ENCODE measurements around the gene IL17RC. TPM values are rescaled to one million over a fixed set of nuclear protein-coding genes. Genes with fewer than 3 reads are reported as not detected.

The IL17RC gene
- total and polyA plus RNA-seq, 10 donors, result 6.6 to 24.6 (median 19.4) TPM

DNA sequence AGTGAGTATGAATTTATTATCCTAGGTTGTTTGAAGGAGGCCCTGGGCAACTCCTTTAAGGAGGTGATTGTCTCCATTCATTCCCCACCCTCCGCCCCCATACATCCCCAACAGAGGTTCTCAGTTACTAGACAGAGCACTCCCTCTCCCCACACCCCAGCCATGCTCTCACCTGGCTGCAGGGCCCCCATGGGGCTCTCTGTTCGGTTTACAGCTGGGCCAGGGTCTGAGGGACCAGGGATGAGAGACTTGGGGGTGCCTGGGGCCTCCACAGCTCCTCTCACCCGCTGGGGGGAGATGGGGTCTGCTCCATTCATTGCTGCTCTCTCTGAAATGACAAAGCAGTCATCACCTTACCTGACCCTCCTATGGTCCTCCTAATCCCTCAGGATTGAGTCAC is 31.7 kb downstream of the IL17RC start:
- peaks cover 0 to 14% (median 0%) of the 10 kb centered on the region in 7 donors for H3K27me3 ChIP-seq (replicated peaks in 1 of 7)
- 86 to 97% (median 93%) methylated on average over 3 of the region's 3 CpGs for whole genome bisulfite sequencing, 5 donors
- intact Hi-C loops (cut with DNase I; ENCODE audit: low total_unique reads), result no loop called here
- no peak overlapping the region for H3K27ac ChIP-seq
- DNase-seq, result no peak
- no peak overlapping the region for H3K4me3 ChIP-seq
- TF ChIP-seq POLR2A (IDR thresholded peaks at IDR 0.05) (no peak), POLR2AphosphoS5 (IDR thresholded peaks at IDR 0.05) (no peak)
- TF ChIP-seq, protein P1, sequence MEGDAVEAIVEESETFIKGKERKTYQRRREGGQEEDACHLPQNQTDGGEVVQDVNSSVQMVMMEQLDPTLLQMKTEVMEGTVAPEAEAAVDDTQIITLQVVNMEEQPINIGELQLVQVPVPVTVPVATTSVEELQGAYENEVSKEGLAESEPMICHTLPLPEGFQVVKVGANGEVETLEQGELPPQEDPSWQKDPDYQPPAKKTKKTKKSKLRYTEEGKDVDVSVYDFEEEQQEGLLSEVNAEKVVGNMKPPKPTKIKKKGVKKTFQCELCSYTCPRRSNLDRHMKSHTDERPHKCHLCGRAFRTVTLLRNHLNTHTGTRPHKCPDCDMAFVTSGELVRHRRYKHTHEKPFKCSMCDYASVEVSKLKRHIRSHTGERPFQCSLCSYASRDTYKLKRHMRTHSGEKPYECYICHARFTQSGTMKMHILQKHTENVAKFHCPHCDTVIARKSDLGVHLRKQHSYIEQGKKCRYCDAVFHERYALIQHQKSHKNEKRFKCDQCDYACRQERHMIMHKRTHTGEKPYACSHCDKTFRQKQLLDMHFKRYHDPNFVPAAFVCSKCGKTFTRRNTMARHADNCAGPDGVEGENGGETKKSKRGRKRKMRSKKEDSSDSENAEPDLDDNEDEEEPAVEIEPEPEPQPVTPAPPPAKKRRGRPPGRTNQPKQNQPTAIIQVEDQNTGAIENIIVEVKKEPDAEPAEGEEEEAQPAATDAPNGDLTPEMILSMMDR (IDR thresholded peaks at IDR 0.05 in 8 of 11, conservative IDR thresholded peaks at IDR 0.05 in 3 of 11), result no peak
- H3K9me3 ChIP-seq, result no peaks in the 10 kb centered on the region
- H3K36me3 ChIP-seq, result peaks cover 0 to 27% (median 4%) of the 10 kb centered on the region in 6 donors
- H3K4me1 ChIP-seq, result peaks cover 6 to 56% (median 24%) of the 10 kb centered on the region in 6 donors

DNA sequence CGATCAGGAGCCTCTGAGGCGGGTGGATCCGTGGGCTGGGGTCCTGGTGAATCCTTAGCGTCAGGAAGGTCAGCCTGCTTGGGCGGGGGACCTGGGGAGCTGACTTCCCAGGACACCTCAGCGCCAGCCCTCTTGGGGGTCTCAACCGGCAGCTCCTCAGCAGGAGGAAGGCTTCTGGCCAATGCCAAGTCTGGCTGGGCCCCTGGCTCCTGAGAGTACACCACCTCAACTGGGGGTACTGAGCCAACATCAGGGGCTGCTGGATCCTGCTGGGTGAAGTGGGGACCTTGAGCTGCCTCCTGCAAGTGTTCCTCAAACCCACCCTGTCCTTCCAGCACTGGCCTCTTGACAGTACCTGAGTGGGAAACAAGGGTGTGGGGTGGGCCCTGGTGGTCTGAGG is 32.2 kb downstream of the IL17RC start:
- Histone ChIP-seq H3K36me3 (peaks cover 0 to 22% (median 2%) of the 10 kb centered on the region in 6 donors), H3K27ac (no peak overlapping the region), H3K4me3 (no peak overlapping the region), H3K27me3 (replicated peaks in 1 of 7) (peaks cover 0 to 14% (median 0%) of the 10 kb centered on the region in 7 donors), H3K9me3 (no peaks in the 10 kb centered on the region), H3K4me1 (peaks cover 6 to 56% (median 24%) of the 10 kb centered on the region in 6 donors)
- TF ChIP-seq POLR2AphosphoS5 (IDR thresholded peaks at IDR 0.05) (no peak), POLR2A (IDR thresholded peaks at IDR 0.05) (no peak)
- TF ChIP-seq, protein P1 (IDR thresholded peaks at IDR 0.05 in 8 of 11, conservative IDR thresholded peaks at IDR 0.05 in 3 of 11), result no peak
- intact Hi-C loops (cut with DNase I; ENCODE audit: low total_unique reads), result no loop called here
- WGBS, 5 donors, result 93 to 97% (median 95%) methylated on average over 6 to 7 of the region's 7 CpGs; no CpG with 5 or more reads in 1 of the 5 donors
- no peak for DNase-seq

DNA sequence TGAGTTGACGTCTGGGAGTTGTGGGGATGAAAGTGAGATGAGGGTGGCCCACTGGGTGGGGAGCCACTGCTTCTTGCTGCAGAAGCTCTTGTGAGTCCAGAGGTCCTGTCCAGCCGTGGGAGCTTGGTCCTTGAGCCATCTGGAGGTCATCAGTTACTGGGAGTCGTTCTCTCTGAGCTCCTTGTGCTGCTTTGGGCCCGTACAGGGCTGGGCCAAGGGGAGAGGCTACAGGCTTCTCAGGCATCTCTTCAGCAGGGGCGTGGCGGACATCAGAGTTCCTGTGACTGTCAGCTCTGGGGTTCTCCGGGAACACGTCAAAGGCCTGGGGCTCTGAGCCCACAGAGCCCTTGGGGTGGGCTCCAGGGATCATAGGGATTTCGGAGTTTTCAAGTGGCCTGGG is 32.7 kb downstream of the IL17RC start:
- Histone ChIP-seq H3K4me1 (peaks cover 6 to 56% (median 24%) of the 10 kb centered on the region in 6 donors), H3K27me3 (replicated peaks in 1 of 7) (peaks cover 0 to 14% (median 0%) of the 10 kb centered on the region in 7 donors), H3K36me3 (peaks cover 0 to 17% (median 0%) of the 10 kb centered on the region in 6 donors), H3K4me3 (no peak overlapping the region), H3K9me3 (no peaks in the 10 kb centered on the region), H3K27ac (no peak overlapping the region)
- 78 to 91% (median 85%) methylated on average over 6 to 9 of the region's 9 CpGs for WGBS, 5 donors
- intact Hi-C loops (cut with DNase I; ENCODE audit: low total_unique reads), result no loop called here
- TF ChIP-seq POLR2AphosphoS5 (IDR thresholded peaks at IDR 0.05) (no peak), POLR2A (IDR thresholded peaks at IDR 0.05) (no peak)
- TF ChIP-seq, protein P1 (IDR thresholded peaks at IDR 0.05 in 8 of 11, conservative IDR thresholded peaks at IDR 0.05 in 3 of 11), result no peak
- DNase-seq, result no peak

DNA sequence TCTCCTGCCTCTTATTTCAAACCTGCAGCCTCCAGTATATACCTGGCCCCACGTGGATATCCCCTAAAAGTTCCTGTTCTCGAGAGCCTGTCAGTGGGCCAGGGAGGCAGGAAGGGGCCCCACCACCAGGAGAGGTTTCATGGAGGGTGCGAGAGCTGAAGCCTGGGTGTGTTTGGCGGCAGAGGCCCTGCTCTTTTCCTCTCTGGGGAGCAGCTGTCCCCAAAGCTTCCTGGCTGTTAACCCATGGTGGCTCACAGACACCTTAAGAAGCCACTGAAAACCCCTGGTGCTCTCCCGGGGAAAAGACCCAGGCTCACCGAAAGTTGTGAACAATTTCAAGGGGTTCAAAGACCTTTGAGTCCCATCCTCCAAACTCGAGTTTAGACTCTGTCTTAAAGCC is 34.2 kb downstream of the IL17RC start:
- peak overlapping the region in 2 of 8 donors; percentile 45 to 70 for H3K4me3 ChIP-seq
- 13 to 21% (median 20%) methylated on average over 7 of the region's 7 CpGs for WGBS, 5 donors
- intact Hi-C loops (cut with DNase I; ENCODE audit: low total_unique reads), result no loop called here
- DNase-seq, result no peak
- no peak for TF ChIP-seq POLR2AphosphoS5 (IDR thresholded peaks at IDR 0.05)
- TF ChIP-seq, protein P1 (IDR thresholded peaks at IDR 0.05 in 8 of 11, conservative IDR thresholded peaks at IDR 0.05 in 3 of 11), result no peak
- TF ChIP-seq POLR2A (IDR thresholded peaks at IDR 0.05), result no peak
- peaks cover 0 to 10% (median 0%) of the 10 kb centered on the region in 6 donors for H3K36me3 ChIP-seq
- H3K4me1 ChIP-seq, result peaks cover 6 to 44% (median 20%) of the 10 kb centered on the region in 6 donors
- H3K27ac ChIP-seq, result no peak overlapping the region
- H3K9me3 ChIP-seq, result no peaks in the 10 kb centered on the region
- H3K27me3 ChIP-seq (replicated peaks in 1 of 7), result peaks cover 0 to 14% (median 0%) of the 10 kb centered on the region in 7 donors
